Inferior parietal cortex (tissue), 1 donor: ENCODE measurements around the gene FAT3.

ENCODE experiments used
- DNase-seq: peaks from one replicate; pipeline ENCODE4 v3.0.0-alpha.2; 2016; ENCODE audit errors: extremely low spot score

Gene FAT3

GRCh38 chr11:92224407-92225124 is at the start of gene FAT3:
Gene FAT3, plus strand, starts transcription at chr11:92224818. Its CDS starts 127,295 bp downstream, at chr11:92352113.
- DNase-seq: no peak

- no peak for DNase-seq
Observed at GRCh38 chr11:92179017-92179670, 45.5 kb upstream of the FAT3 start.

GRCh38 chr11:92180226-92180625 is 44.4 kb upstream of the FAT3 start:
- no peak for DNase-seq

- DNase-seq: peak; percentile 27
Observed at GRCh38 chr11:92180664-92181251, 43.9 kb upstream of the FAT3 start.

GRCh38 chr11:92190535-92191206 is 33.9 kb upstream of the FAT3 start:
- no peak for DNase-seq

- DNase-seq: no peak
Observed at GRCh38 chr11:92192141-92192540, 32.5 kb upstream of the FAT3 start.

GRCh38 chr11:92198268-92198667 is 26.4 kb upstream of the FAT3 start:
- DNase-seq: no peak

- no peak for DNase-seq
Observed at GRCh38 chr11:92199991-92200390, 24.6 kb upstream of the FAT3 start.

- no peak for DNase-seq
Observed at GRCh38 chr11:92204731-92205130, 19.9 kb upstream of the FAT3 start.

GRCh38 chr11:92206441-92206840 is 18.2 kb upstream of the FAT3 start:
- DNase-seq: no peak

- DNase-seq: no peak
Observed at GRCh38 chr11:92211576-92212167, 12.9 kb upstream of the FAT3 start.

- DNase-seq: no peak
Observed at GRCh38 chr11:92212530-92212929, 12.1 kb upstream of the FAT3 start.

GRCh38 chr11:92216789-92217188 is 7.8 kb upstream of the FAT3 start:
- DNase-seq: no peak

GRCh38 chr11:92219476-92219875 is 5.1 kb upstream of the FAT3 start:
- DNase-seq: no peak

- no peak for DNase-seq
Observed at GRCh38 chr11:92222701-92223100, 1.9 kb upstream of the FAT3 start.

- DNase-seq: peak; percentile 34
Observed at GRCh38 chr11:92224054-92224406, 588 bp upstream of the FAT3 start.

GRCh38 chr11:92225125-92225567 is 528 bp downstream of the FAT3 start:
- DNase-seq: no peak

- peak; percentile 44 for DNase-seq
Observed at GRCh38 chr11:92225568-92226330, 1.1 kb downstream of the FAT3 start.

- no peak for DNase-seq
Observed at GRCh38 chr11:92226331-92227229, 2.0 kb downstream of the FAT3 start.

GRCh38 chr11:92227230-92227814 is 2.7 kb downstream of the FAT3 start:
- peak; percentile 35 for DNase-seq
